A549 (cell line): ENCODE data around the gene TCF7L2. TPM values are rescaled to one million over a fixed set of nuclear protein-coding genes. Genes with fewer than 3 reads are reported as not detected.

Experiments used
- ATAC-seq, 2 experiments: fragments of 200-7000 bp in 1 of 2; fragments of >200 bp in 1 of 2; cut with Nextera tagmentation in 1 of 2; cut with Tn5 transposase in 1 of 2; 3 replicates each; pipeline versions ENCODE4 v1.8.0 to v1.9.1; 2018 to 2020; ENCODE audit warnings: mild to moderate bottlenecking in 1 of 2, moderate library complexity in 1 of 2
- CTCF ChIA-PET: fragments of 300-600 bp; sonication (Branson Sonifier 250); formaldehyde crosslinking; extraction: SDS; loops from one replicate; lab custom pipeline; 2021; ENCODE audit warnings: antibody characterized with exemption, inconsistent platforms; lab: Yijun Ruan, JAX
- POLR2A ChIA-PET: fragments of 350-600 bp; formaldehyde crosslinking; extraction: SDS; loops from one replicate; lab custom pipeline; 2021; ENCODE audit warnings: antibody characterized with exemption, inconsistent platforms; lab: Yijun Ruan, JAX
- DNase-seq, 2 experiments: peaks; one replicate each; pipeline versions ENCODE4 v3.0.0 to v3.0.0-alpha.2; 2011 to 2016; ENCODE audit warnings: low read depth in 1 of 2, low spot score in 1 of 2
- FAIRE-seq: peaks from 2 replicates; lab custom pipeline; 2011; peaks lifted over from hg19 to GRCh38; lab: Jason Lieb, UNC
- H3K27ac ChIP-seq, 2 experiments: fragments of >200 bp; sonication (Bioruptor Twin); formaldehyde crosslinking; 3 replicates each; pipeline ENCODE4 v1.5.1; 2016 to 2017
- H3K4me1 ChIP-seq: fragments of >200 bp; sonication (Bioruptor Twin); formaldehyde crosslinking; 3 replicates; pipeline ENCODE4 v1.6.1; 2016
- H3K4me2 ChIP-seq: fragments of >200 bp; sonication (Bioruptor Twin); formaldehyde crosslinking; 3 replicates; pipeline ENCODE4 v1.6.1; 2016
- H3K4me3 ChIP-seq: fragments of >200 bp; sonication (Bioruptor Twin); formaldehyde crosslinking; 3 replicates; pipeline ENCODE4 v1.5.1; 2016
- H3K9me3 ChIP-seq: fragments of >200 bp; sonication (Bioruptor Twin); formaldehyde crosslinking; 3 replicates; pipeline ENCODE4 v1.6.1; 2016
- BHLHE40 ChIP-seq: IDR thresholded peaks from 2 replicates; pipeline ENCODE4 v1.6.1; 2012; ENCODE audit warnings: low read depth, low read length, inconsistent platforms
- CBX8 ChIP-seq: fragments of 200-600 bp; sonication (generic); IDR thresholded peaks from 2 replicates; pipeline ENCODE4 v1.6.1; 2016
- CEBPB ChIP-seq, 2 experiments: fragments of >200 bp in 1 of 2; sonication (Bioruptor Twin) in 1 of 2; formaldehyde crosslinking in 1 of 2; IDR thresholded peaks; 2 replicates each; pipeline ENCODE4 v1.6.1; 2012 to 2016
- CHD4 ChIP-seq: fragments of 200-600 bp; sonication (generic); IDR thresholded peaks from 2 replicates; pipeline ENCODE4 v1.6.1; 2016; ENCODE audit warnings: antibody characterized with exemption, mild to moderate bottlenecking, borderline replicate concordance
- EHF ChIP-seq: fragments of 250-450 bp; sonication (Bioruptor Pico); IDR thresholded peaks from 2 replicates; pipeline ENCODE4 v1.5.0; 2020; ENCODE audit warnings: mild to moderate bottlenecking
- EHMT2 ChIP-seq: fragments of 200-600 bp; sonication (generic); IDR thresholded peaks from 2 replicates; pipeline ENCODE4 v1.6.1; 2016; ENCODE audit warnings: antibody characterized with exemption, low read depth, mild to moderate bottlenecking, moderate library complexity
- EP300 ChIP-seq, 2 experiments: fragments of >200 bp; sonication (Bioruptor Twin); formaldehyde crosslinking; IDR thresholded peaks; 2 replicates in 1 of 2; 3 replicates in 1 of 2; pipeline ENCODE4 v1.6.1; 2016 to 2017
- ESRRA ChIP-seq: fragments of 150-350 bp; IDR thresholded peaks from 2 replicates; pipeline ENCODE4 v1.6.1; 2014; ENCODE audit warnings: mild to moderate bottlenecking, low read length, borderline replicate concordance
- FOSB ChIP-seq: fragments of 250-450 bp; sonication (Bioruptor Pico); IDR thresholded peaks from 2 replicates; pipeline ENCODE4 v1.5.0; 2020; ENCODE audit warnings: mild to moderate bottlenecking, moderate library complexity
- FOXS1 ChIP-seq: fragments of 250-450 bp; sonication (Bioruptor Pico); IDR thresholded peaks from 2 replicates; pipeline ENCODE4 v1.5.0; 2020; ENCODE audit warnings: mild to moderate bottlenecking, moderate library complexity
- GATA3 ChIP-seq: IDR thresholded peaks from 2 replicates; pipeline ENCODE4 v1.6.1; 2012; ENCODE audit warnings: borderline replicate concordance
- HEYL ChIP-seq: fragments of 250-450 bp; sonication (Bioruptor Pico); IDR thresholded peaks from 2 replicates; pipeline ENCODE4 v1.8.0; 2021; ENCODE audit warnings: mild to moderate bottlenecking, moderate library complexity
- HOXB5 ChIP-seq: fragments of 250-450 bp; sonication (Bioruptor Pico); IDR thresholded peaks from 2 replicates; pipeline ENCODE4 v1.5.0; 2020; ENCODE audit warnings: mild to moderate bottlenecking, moderate library complexity
- JUN ChIP-seq, 2 experiments: fragments of >200 bp; sonication (Bioruptor Twin); formaldehyde crosslinking; IDR thresholded peaks; 2 replicates in 1 of 2; 3 replicates in 1 of 2; pipeline ENCODE4 v1.6.1; 2016 to 2017
- KDM1A ChIP-seq: fragments of 200-600 bp; sonication (generic); IDR thresholded peaks from 2 replicates; pipeline ENCODE4 v1.6.1; 2016; ENCODE audit warnings: low read depth, mild to moderate bottlenecking
- NFE2L2 ChIP-seq: fragments of 150-350 bp; conservative IDR thresholded peaks from 2 replicates; pipeline ENCODE4 v1.6.1; 2014; ENCODE audit warnings: low read length
- NPAS2 ChIP-seq: fragments of 250-450 bp; sonication (Bioruptor Pico); IDR thresholded peaks from 2 replicates; pipeline ENCODE4 v1.8.0; 2022; ENCODE audit warnings: mild to moderate bottlenecking, moderate library complexity, borderline replicate concordance
- NR3C1 ChIP-seq: fragments of >200 bp; sonication (Bioruptor Twin); formaldehyde crosslinking; IDR thresholded peaks from 3 replicates; pipeline ENCODE4 v1.6.1; 2017
- PHF8 ChIP-seq: fragments of 200-600 bp; sonication (generic); IDR thresholded peaks from 2 replicates; pipeline ENCODE4 v1.6.1; 2016; ENCODE audit warnings: low read depth, mild to moderate bottlenecking, antibody characterized with exemption, moderate library complexity, borderline replicate concordance
- POLR2AphosphoS2 ChIP-seq: conservative IDR thresholded peaks from 2 replicates; pipeline ENCODE4 v1.6.1; 2012; ENCODE audit warnings: low read length, improper control_type of control experiment, inconsistent platforms
- RAD21 ChIP-seq, 2 experiments: fragments of >200 bp in 1 of 2; sonication (Bioruptor Twin) in 1 of 2; formaldehyde crosslinking in 1 of 2; IDR thresholded peaks in 1 of 2; conservative IDR thresholded peaks in 1 of 2; 2 replicates in 1 of 2; 3 replicates in 1 of 2; pipeline ENCODE4 v1.6.1; 2012 to 2018; ENCODE audit warnings: inconsistent platforms in 1 of 2
- TFCP2L1 ChIP-seq: fragments of 250-450 bp; sonication (Bioruptor Pico); IDR thresholded peaks from 2 replicates; pipeline ENCODE4 v1.5.0; 2021; ENCODE audit warnings: mild to moderate bottlenecking
- TP53 ChIP-seq: fragments of 250-450 bp; sonication (Bioruptor Pico); IDR thresholded peaks from 2 replicates; pipeline ENCODE4 v1.5.0; 2021; ENCODE audit warnings: mild to moderate bottlenecking, moderate library complexity
- ZC3H11A ChIP-seq: fragments of 450-650 bp; IDR thresholded peaks from 2 replicates; pipeline ENCODE4 v1.6.1; 2014; ENCODE audit warnings: antibody characterized with exemption, mild to moderate bottlenecking
- WGBS: methylation state at CpG from one replicate; pipeline ENCODE4 v1.1.6; 2017; ENCODE audit errors: missing lambda C conversion rate; 5-methylcytosine and 5-hydroxymethylcytosine counted together
- polyA plus RNA-seq, 4 experiments: library from polyadenylated mRNA; depleted of rRNA in 3 of 4; stranded (reverse); fragments of >200 nt; fragmentation: RNase III in 1 of 4; extraction: RNeasy Plus Mini Kit Qiagen cat#74134 plus additional on column Dnase treatment in 1 of 4; gene quantifications; 2 replicates in 3 of 4; 3 replicates in 1 of 4; pipeline ENCODE4 v1.2.3, GENCODE V29; 2011 to 2017
- TF ChIP-seq, protein P1 (sequence below): fragments of >200 bp; sonication (Bioruptor Twin); formaldehyde crosslinking; IDR thresholded peaks from 2 replicates; pipeline ENCODE4 v1.6.1; 2016
- TF ChIP-seq, protein P2 (sequence below): fragments of 250-450 bp; sonication (Bioruptor Pico); IDR thresholded peaks from 2 replicates; pipeline ENCODE4 v1.5.0; 2020; ENCODE audit warnings: low read depth, mild to moderate bottlenecking, moderate library complexity
- TF ChIP-seq, protein P3 (sequence below): fragments of >200 bp; sonication (Bioruptor Twin); formaldehyde crosslinking; IDR thresholded peaks from 3 replicates; pipeline ENCODE4 v1.6.1; 2016

The TCF7L2 gene
- polyA plus RNA-seq, 2 of the 4 experiments (the other 2 are of a cell fraction), result 11.3 to 14.5 TPM

DNA sequence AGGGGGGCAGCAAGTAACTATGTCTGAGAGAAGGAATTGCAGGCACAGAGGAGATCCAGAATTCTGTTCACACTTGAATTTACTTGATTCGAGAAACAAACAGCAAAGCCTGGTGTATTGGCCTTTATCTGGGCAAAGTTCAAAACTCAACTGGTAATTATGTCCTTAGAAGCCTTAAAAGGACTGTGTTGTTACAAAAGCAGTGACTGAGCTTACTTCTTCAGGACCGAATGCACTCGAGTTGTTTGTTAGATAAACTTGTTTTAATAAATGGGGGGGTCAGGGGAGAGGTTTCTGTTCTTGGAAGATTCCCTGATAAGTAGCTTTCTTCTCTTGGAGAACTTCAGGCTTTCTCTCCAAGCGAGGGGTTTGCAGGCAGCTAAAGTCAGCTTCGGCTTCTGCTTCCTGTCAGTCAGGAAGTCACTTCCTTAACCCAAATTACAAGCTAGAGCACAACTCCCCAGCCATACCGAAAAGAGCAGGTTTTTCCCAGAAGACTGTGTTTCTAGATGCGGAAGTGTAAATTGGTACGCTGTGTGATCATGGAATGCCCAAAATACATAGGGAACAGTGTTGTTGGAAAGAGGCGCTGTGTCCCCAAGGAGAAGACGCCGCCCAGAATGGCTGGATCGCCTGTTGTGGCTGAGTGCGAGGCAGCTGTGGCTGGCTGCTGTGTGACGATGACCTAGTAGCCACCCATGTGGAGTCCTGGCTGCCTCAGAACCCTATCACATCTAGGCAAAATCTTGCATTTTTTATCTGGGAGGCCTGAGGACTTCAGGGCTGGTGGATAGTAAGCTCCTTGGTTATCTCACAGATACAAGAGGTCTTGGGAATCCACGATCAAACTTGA, 110.4 kb downstream of the TCF7L2 start (continued):
- TF ChIP-seq HEYL (CRISPR knock-in tag) (no peak), TFCP2L1 (CRISPR knock-in tag) (no peak), RAD21 (conservative IDR thresholded peaks at IDR 0.05 in 1 of 2, IDR thresholded peaks at IDR 0.05 in 1 of 2) (no peak)

DNA sequence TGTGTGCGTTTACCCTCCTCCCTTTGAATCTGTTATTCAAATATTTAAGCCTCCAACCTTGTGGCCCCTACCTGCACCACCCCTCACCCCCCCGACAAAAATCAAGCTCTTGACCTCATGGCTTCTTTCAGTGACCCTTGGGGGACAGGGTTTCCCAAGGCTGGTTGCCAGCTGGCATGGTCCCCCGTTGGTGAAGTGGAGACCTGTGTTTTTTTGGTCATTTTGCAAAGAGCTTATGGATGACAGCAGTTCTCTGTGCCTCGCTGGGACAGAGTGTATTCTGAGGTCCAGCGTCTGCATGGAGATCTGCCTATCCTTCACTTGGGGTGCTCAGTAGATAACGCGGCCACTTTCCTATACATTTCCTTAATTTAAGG, 111.0 kb downstream of the TCF7L2 start:
- DNase-seq, result no peak
- ATAC-seq, result no peak
- no peak for TF ChIP-seq POLR2AphosphoS2
- TF ChIP-seq, protein P1, sequence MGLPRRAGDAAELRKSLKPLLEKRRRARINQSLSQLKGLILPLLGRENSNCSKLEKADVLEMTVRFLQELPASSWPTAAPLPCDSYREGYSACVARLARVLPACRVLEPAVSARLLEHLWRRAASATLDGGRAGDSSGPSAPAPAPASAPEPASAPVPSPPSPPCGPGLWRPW, result no peak
- no peak for TF ChIP-seq RAD21 (conservative IDR thresholded peaks at IDR 0.05 in 1 of 2, IDR thresholded peaks at IDR 0.05 in 1 of 2)
- TF ChIP-seq GATA3, result no peak
- no peak for TF ChIP-seq NFE2L2
- no peak for TF ChIP-seq CHD4
- TF ChIP-seq CEBPB (IDR thresholded peaks at IDR 0.05), result no peak
- no peak for TF ChIP-seq TFCP2L1 (CRISPR knock-in tag)
- no peak for TF ChIP-seq JUN (IDR thresholded peaks at IDR 0.05)
- no peak for TF ChIP-seq HOXB5
- no peak for TF ChIP-seq EHMT2
- TF ChIP-seq FOXS1, result no peak
- TF ChIP-seq, protein P2, sequence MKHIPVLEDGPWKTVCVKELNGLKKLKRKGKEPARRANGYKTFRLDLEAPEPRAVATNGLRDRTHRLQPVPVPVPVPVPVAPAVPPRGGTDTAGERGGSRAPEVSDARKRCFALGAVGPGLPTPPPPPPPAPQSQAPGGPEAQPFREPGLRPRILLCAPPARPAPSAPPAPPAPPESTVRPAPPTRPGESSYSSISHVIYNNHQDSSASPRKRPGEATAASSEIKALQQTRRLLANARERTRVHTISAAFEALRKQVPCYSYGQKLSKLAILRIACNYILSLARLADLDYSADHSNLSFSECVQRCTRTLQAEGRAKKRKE (CRISPR knock-in tag), result no peak
- peaks cover 79% of the 10 kb centered on the region for H3K4me1 ChIP-seq
- ChIA-PET CTCF (interaction anchor here (1.2 to 1.9 kb wide), 4 partner anchors 10 to 36 kb away, joined by 3 to 5 read pairs (median 4); no protein-coding TSS in a partner anchor), POLR2A (interaction anchor here (3.7 kb wide), 1 partner anchor 13 kb away, joined by 40 read pairs; no protein-coding TSS in a partner anchor)
- H3K4me2 ChIP-seq, result no peak overlapping the region
- no peak for FAIRE-seq
- H3K27ac ChIP-seq, result peak overlapping the region; percentile 78 to 89; a peak in 3 of 6 replicates
- no peaks in the 10 kb centered on the region for H3K9me3 ChIP-seq
- no peak overlapping the region for H3K4me3 ChIP-seq
- WGBS, result 86% methylated on average over 7 of the region's 7 CpGs

DNA sequence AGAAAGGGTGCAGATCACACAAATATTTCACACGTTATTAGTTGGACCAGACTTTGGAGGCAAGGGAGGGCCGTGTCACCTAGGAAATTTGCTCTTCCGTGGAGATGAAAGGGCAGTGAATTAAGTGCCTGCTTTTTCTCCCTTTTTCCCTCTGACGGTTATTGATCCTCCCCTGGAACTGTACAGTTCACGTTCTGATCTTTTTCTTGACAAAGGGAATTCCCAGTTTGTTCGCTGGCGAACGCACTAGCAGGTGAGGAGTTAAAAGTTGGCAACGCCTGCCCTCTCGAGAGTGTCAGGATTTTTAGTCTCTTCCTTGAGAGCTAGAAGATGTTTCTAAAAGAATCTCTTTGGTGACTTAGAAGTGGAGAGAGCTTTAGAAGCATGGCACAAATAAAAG, 111.5 kb downstream of the TCF7L2 start:
- ATAC-seq (no peak), FAIRE-seq (no peak), DNase-seq (no peak)
- Histone ChIP-seq H3K4me2 (no peak overlapping the region), H3K27ac (peak overlapping the region; percentile 78 to 89; a peak in 3 of 6 replicates), H3K4me3 (no peak overlapping the region), H3K9me3 (no peaks in the 10 kb centered on the region), H3K4me1 (peaks cover 78% of the 10 kb centered on the region)
- TF ChIP-seq PHF8, result no peak
- no peak for TF ChIP-seq CBX8
- TF ChIP-seq, protein P3, sequence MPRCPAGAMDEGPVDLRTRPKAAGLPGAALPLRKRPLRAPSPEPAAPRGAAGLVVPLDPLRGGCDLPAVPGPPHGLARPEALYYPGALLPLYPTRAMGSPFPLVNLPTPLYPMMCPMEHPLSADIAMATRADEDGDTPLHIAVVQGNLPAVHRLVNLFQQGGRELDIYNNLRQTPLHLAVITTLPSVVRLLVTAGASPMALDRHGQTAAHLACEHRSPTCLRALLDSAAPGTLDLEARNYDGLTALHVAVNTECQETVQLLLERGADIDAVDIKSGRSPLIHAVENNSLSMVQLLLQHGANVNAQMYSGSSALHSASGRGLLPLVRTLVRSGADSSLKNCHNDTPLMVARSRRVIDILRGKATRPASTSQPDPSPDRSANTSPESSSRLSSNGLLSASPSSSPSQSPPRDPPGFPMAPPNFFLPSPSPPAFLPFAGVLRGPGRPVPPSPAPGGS, result no peak
- no peak for TF ChIP-seq NPAS2 (CRISPR knock-in tag)
- no peak for TF ChIP-seq EHF
- no peak for TF ChIP-seq FOXS1
- no peak for TF ChIP-seq BHLHE40
- no peak for TF ChIP-seq EP300 (IDR thresholded peaks at IDR 0.05)
- no peak for TF ChIP-seq ZC3H11A
- TF ChIP-seq FOSB (CRISPR knock-in tag), result no peak
- no peak for TF ChIP-seq POLR2AphosphoS2
- no peak for TF ChIP-seq NR3C1
- no peak for TF ChIP-seq ESRRA
- TF ChIP-seq GATA3, result no peak
- no peak for TF ChIP-seq JUN (IDR thresholded peaks at IDR 0.05)
- no peak for TF ChIP-seq TP53 (CRISPR knock-in tag)
- TF ChIP-seq KDM1A, result no peak
- WGBS, result 84% methylated on average over 10 of the region's 10 CpGs
- CTCF ChIA-PET, result interaction anchor here (1.3 kb wide), 2 partner anchors 10 to 32 kb away, joined by 3 to 5 read pairs; no protein-coding TSS in a partner anchor
- POLR2A ChIA-PET, result no interaction called here
